HG03378 (cell line): Measurements from ENCODE around the gene DPF3.

Experiments
- ATAC-seq: cut with Tn5 transposase; IDR thresholded peaks from one replicate; pipeline ENCODE4 v1.9.1; 2021; ENCODE audit warnings: mild to moderate bottlenecking, moderate library complexity; ENCODE audit not compliant: unreplicated experiment

DPF3 gene

DNA sequence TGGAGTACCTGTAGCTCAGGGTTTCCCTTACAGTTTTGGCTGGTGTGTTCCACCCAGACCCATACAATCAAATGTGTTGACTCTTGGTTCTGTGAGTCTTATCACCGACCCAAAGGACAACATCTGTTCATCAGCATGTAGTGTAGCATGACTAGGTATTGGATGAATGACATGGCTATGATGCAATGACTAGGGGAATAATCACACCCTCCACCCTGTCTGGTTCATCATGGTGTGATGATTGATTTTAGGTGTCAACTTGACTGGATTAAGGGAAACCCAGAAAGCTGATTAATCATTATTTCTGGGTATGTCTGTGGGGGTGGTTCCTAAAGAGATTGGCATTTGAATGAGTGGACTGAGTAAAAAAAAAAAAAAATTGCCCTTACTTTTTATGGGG, 311.3 kb downstream of the DPF3 start:
- no peak for ATAC-seq

DNA sequence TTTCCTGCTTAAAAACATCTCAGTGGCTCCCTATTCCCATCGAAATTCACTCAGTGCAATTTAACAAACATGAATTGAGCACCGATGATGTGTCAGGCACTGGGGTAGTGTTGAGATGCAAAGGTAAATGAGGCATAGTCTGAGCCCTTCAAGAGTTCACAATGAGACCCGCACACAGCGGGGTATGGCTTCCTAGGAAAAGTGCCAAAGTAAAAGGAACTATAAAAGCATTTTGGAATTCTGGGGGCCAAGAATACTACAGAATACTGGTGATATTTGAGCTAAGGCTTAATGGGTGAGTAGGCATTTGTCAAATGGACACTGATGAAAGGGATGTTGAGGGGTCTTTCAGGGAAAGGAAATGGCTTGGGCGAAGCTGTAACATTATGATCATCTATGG, 315.4 kb downstream of the DPF3 start:
- ATAC-seq: no peak

DNA sequence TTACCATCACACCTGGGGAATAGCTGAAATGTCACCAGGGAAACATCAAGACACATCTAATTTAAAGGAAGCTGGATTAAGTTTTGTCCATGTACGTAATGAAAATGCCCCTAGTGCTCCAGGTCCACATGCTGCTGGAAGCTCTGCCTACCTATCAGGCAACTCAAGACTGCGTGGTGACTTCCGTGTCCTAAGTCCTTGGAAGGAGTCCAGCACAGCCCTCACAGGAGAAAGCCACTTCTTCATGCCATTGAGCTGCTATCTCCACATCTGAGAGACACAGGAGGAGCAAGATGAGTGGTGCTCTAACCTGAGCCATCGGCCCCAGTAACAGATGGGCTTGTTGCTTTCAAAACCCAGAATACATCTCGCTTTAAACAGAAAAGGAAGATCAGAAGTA, 316.4 kb downstream of the DPF3 start:
- ATAC-seq: no peak

DNA sequence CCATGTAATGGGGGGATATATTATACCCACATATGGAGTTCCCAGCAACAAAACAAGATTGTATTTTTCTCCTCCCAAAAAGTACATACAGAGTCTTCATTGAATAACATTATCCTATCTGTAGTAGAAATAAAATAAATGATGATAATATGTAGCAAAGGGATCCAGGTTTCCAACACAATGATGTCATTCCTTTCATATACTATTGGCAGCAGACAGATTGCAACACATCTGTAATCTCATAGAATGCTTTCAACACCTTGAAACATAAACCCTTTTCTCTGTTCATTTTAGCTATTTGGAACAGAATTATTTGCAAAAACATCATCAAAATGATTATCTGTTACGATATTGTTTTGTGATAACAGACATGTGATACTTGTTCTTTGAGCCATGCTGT, 317.6 kb downstream of the DPF3 start:
- no peak for ATAC-seq

- ATAC-seq: no peak
These were observed 319.2 kb downstream of the DPF3 start for GRCh38 chr14:72574715-72575114.

GRCh38 chr14:72573725-72574417, 320.0 kb downstream of the DPF3 start:
- ATAC-seq: no peak
